Hematopoietic multipotent progenitor cell treated with erythropoietin and hydrocortisone succinate and interleukin-3 and kit ligand, for 15 days (in vitro differentiated cells): ENCODE results near the gene NDRG3.
"Not testable (repeated sequence)": the region's sequence is repeated elsewhere in the genome, so short reads cannot be mapped to it uniquely, and the experiment has no call there.

Source experiments
- DNase-seq: peaks from one replicate; pipeline ENCODE4 v3.0.0-alpha.2; 2015; ENCODE audit warnings: low spot score

The NDRG3 gene

GRCh38 chr20:36687850-36688249, 58.0 kb downstream of the NDRG3 start:
- no peak for DNase-seq

GRCh38 chr20:36686944-36687343, 58.9 kb downstream of the NDRG3 start:
- DNase-seq: no peak

- no peak for DNase-seq
Observed at GRCh38 chr20:36686504-36686903, 59.4 kb downstream of the NDRG3 start.

GRCh38 chr20:36684747-36685146, 61.1 kb downstream of the NDRG3 start:
- no peak for DNase-seq

- DNase-seq: no peak
Observed at GRCh38 chr20:36682311-36682710, 63.6 kb downstream of the NDRG3 start.

GRCh38 chr20:36677422-36677771, 68.5 kb downstream of the NDRG3 start:
- DNase-seq: no peak

- no peak for DNase-seq
Observed at GRCh38 chr20:36676701-36677421, 69.0 kb downstream of the NDRG3 start.

- not testable (repeated sequence) for DNase-seq
Observed at GRCh38 chr20:36675545-36675944, 70.3 kb downstream of the NDRG3 start.

- no peak for DNase-seq
Observed at GRCh38 chr20:36672991-36673390, 72.9 kb downstream of the NDRG3 start.

- DNase-seq: no peak
Observed at GRCh38 chr20:36670665-36671357, 75.1 kb downstream of the NDRG3 start.

GRCh38 chr20:36666181-36666740, 79.6 kb downstream of the NDRG3 start:
- DNase-seq: no peak

- no peak for DNase-seq
Observed at GRCh38 chr20:36663031-36663430, 82.9 kb downstream of the NDRG3 start.

GRCh38 chr20:36658300-36658699, 87.6 kb downstream of the NDRG3 start:
- no peak for DNase-seq

- DNase-seq: no peak
Observed at GRCh38 chr20:36656733-36657132, 89.2 kb downstream of the NDRG3 start.

GRCh38 chr20:36655004-36655403, 90.9 kb downstream of the NDRG3 start:
- no peak for DNase-seq

- no peak for DNase-seq
Observed at GRCh38 chr20:36654506-36654905, 91.4 kb downstream of the NDRG3 start.

- DNase-seq: no peak
Observed at GRCh38 chr20:36653456-36653855, 92.4 kb downstream of the NDRG3 start.

- no peak for DNase-seq
Observed at GRCh38 chr20:36647196-36648121, 98.4 kb downstream of the NDRG3 start.

GRCh38 chr20:36646678-36647077, 99.2 kb downstream of the NDRG3 start:
- DNase-seq: no peak

- DNase-seq: no peak
Observed at GRCh38 chr20:36645998-36646397, 99.9 kb downstream of the NDRG3 start, which contains the start of gene SLA2. TSS of gene SLA2 (minus strand) at chr20:36646196. CDS start at chr20:36641335, 4,861 bp downstream.

GRCh38 chr20:36645353-36645752, 100.5 kb downstream of the NDRG3 start:
- no peak for DNase-seq

- no peak for DNase-seq
Observed at GRCh38 chr20:36644706-36645095, 101.2 kb downstream of the NDRG3 start.
